Epithelial cell of esophagus (primary cell): ENCODE results near the gene DPYSL5.

ENCODE experiments used
- DNase-seq: peaks from one replicate; pipeline ENCODE4 v3.0.0; 2010; ENCODE audit warnings: low read depth
- H3K4me3 ChIP-seq: 2 replicates; pipeline ENCODE4 v1.5.1; 2011; ENCODE audit warnings: mild to moderate bottlenecking, low read length, control low read depth
- CTCF ChIP-seq: IDR thresholded peaks from 2 replicates; pipeline ENCODE4 v1.5.1; 2011; ENCODE audit warnings: low read depth, mild to moderate bottlenecking, low read length, control low read depth, inconsistent platforms; ENCODE audit not compliant: insufficient read depth; ENCODE audit errors: missing control alignments

The DPYSL5 gene

GRCh38 chr2:26948800-26949199 is 100.9 kb downstream of the DPYSL5 start:
- TF ChIP-seq CTCF: no peak
- no peak for DNase-seq
- no peak overlapping the region for H3K4me3 ChIP-seq

DNA sequence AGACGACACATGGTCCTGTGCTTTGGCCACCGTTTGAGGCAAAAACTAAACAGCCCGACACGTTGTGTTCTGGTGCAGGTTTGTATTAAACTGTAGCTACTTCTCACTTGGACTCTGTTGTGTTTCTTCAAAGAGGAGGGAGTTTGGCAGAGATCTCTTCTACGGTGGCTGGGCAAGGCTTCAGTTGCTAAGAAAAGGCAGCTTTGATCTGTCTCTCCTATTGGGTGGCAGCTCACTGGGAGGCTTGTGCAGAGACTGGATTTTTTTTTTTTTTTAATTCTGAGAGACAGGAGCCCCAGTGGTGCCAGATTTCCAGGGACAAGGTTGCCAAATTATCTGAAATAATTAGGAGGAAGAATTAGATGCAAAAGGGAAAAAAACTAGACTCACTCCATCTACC is 102.3 kb downstream of the DPYSL5 start:
- DNase-seq: no peak
- TF ChIP-seq CTCF: no peak
- no peak overlapping the region for H3K4me3 ChIP-seq

DNA sequence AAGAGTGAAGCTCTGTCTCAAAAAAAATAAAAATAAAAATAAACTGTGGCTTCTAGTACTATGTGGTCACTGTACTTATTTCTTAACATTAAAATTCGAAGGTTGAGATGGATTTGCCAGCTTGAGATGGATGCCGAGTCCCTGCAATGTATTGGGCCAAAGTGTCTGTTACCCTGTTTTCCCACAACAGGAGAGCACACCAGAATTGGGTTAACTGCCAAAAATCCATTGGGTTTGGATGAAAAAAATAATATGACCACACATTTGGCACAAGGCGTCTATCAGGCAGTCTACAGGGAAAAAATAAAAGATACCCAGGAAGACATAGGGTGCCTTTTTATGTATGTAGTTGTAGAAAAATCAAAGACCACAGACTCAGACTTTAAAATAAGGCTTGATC is 103.3 kb downstream of the DPYSL5 start:
- H3K4me3 ChIP-seq: no peak overlapping the region
- no peak for TF ChIP-seq CTCF
- DNase-seq: no peak

DNA sequence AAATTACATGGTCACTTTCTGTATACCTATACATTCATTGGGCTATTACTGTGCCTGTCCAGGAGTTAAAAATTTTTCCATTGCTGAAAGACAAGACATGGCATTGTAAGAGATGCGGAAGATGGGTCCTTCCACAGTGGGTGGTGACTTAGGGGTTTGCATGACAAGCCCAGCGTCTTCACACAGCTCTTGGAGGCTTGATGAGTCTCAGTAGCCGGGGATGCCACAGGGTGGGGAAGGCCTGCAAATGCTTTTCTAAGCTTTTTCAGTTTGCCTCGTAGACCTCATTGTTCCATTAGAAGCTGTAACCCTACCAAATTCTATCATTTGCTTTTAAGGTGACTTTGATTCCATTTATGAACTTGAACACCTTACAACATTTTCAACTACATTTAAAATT is 104.4 kb downstream of the DPYSL5 start:
- no peak for TF ChIP-seq CTCF
- no peak overlapping the region for H3K4me3 ChIP-seq
- DNase-seq: no peak

DNA sequence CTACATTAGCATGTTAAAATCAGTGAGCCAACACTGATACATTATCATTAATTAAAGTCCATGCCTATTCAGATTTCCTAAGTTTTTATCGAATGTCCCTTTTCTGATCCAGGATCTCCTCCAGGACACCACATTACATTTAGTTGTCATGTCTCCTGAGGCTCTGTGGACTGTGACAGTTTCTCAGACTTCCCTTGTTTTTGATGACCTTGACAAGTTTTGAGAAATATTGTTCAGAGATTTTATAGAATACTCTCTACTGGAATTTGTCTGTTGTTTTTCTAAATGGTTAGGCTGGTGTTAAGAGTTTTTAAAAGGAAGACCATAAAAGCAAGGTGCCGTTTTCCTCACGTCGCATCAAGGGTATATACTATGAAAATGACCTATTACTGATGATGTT is 106.2 kb downstream of the DPYSL5 start:
- no peak for DNase-seq
- H3K4me3 ChIP-seq: no peak overlapping the region
- no peak for TF ChIP-seq CTCF

DNA sequence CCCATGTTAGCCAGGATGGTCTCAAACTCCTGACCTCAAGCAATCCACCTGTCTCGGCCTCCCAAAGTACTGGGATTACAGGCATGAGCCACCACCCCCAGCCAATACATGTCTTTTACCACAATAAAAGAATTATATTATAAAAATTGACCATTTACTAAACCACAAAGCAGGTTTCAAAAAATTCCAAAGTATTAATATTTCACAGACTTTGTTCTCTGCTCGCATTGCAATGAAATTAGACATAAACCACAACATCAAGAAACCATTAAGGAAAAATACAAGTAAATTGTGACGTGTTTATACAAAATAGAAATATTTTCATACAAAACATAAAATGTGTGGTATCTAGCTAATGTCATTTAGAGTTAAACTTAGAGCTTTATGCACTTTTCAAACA is 109.1 kb downstream of the DPYSL5 start:
- no peak overlapping the region for H3K4me3 ChIP-seq
- no peak for DNase-seq
- TF ChIP-seq CTCF: no peak

- no peak overlapping the region for H3K4me3 ChIP-seq
- no peak for TF ChIP-seq CTCF
- DNase-seq: no peak
Measured at GRCh38 chr2:26957534-26957933, 109.6 kb downstream of the DPYSL5 start.
